Vagina (tissue), 2 donors: Measurements from ENCODE around the gene HTATIP2. TPM values are rescaled to one million over a fixed set of nuclear protein-coding genes. Genes with fewer than 3 reads are reported as not detected.

Experiments used
- DNase-seq, 2 donors: peaks; one replicate each; pipeline ENCODE4 v3.0.0-alpha.2; 2017; ENCODE audit errors: extremely low spot score in 2 of 2
- H3K27ac ChIP-seq: fragments of 200-600 bp; sonication (generic); one replicate; pipeline ENCODE4 v1.5.1; 2019
- H3K27me3 ChIP-seq: fragments of 200-600 bp; sonication (generic); one replicate; pipeline ENCODE4 v1.5.1; 2019
- H3K36me3 ChIP-seq, 2 donors: fragments of 200-600 bp; sonication (generic); one replicate each; pipeline ENCODE4 v1.5.1; 2017 to 2019
- H3K4me1 ChIP-seq: fragments of 200-600 bp; sonication (generic); one replicate; pipeline ENCODE4 v1.5.1; 2019
- H3K4me3 ChIP-seq, 2 donors: fragments of 200-600 bp; sonication (generic); 1 replicate in 1 of 2; 2 replicates in 1 of 2; pipeline ENCODE4 v1.5.1; 2016 to 2019
- H3K9me3 ChIP-seq: fragments of 200-600 bp; sonication (generic); one replicate; pipeline ENCODE4 v1.5.1; 2019
- POLR2A ChIP-seq, 2 donors: fragments of 450-650 bp; IDR thresholded peaks; one replicate each; pipeline ENCODE4 v1.6.1; 2017; ENCODE audit warnings: antibody characterized with exemption in 2 of 2, mild to moderate bottlenecking in 2 of 2, moderate library complexity in 2 of 2
- POLR2AphosphoS5 ChIP-seq, 2 donors: sonication (generic); formaldehyde crosslinking; IDR thresholded peaks; one replicate each; pipeline ENCODE4 v1.9.0; 2017; ENCODE audit warnings: antibody characterized with exemption in 2 of 2, mild to moderate bottlenecking in 2 of 2, low read depth in 1 of 2; ENCODE audit not compliant: insufficient read depth in 1 of 2
- intact Hi-C: fragments of 100-400 bp; cut with DNase I; formaldehyde crosslinking; loops from one replicate; pipeline ENCODE4 v1.15.1; 2023
- total RNA-seq: library from RNA; depleted of rRNA; stranded (reverse); fragments of >200 nt; gene quantifications from one replicate; pipeline ENCODE4 v1.2.3, GENCODE V29; 2016
- TF ChIP-seq, protein P1 (sequence below), 3 experiments: fragments of 450-650 bp in 2 of 3; fragments of 200-600 bp in 1 of 3; sonication (generic) in 1 of 3; IDR thresholded peaks; one replicate each; pipeline ENCODE4 v1.5.1; 2017 to 2019; ENCODE audit warnings: antibody characterized with exemption in 3 of 3, mild to moderate bottlenecking in 2 of 3, moderate library complexity in 2 of 3

The HTATIP2 gene
- total RNA-seq, 1 donor from 2014 or later = 35.1 TPM

DNA sequence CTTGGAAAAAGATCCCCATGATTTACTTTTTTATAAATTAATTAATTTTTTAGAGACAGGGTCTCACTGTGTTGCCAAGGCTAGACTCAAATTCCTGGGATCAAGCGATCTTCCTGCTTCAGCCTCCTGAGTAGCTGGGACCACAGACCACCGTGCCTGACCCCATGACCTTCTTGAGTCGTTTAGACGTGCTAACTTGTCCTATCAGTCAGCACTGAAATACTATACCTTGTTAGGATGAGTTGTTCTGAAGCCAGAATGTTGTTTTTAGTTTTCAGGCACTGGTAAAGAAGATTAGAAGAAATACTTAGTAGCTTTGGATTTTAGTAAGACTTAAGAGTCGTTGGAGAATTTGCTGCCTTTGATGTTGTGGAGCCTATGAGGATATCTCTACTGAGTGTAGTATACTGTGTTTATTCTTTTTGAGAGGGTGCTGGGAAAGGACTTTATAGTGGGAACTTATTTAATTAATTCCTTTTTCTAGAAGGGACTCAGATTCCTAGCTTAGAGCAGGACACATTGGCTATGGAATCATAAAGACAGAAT lies 8.6 kb downstream of the HTATIP2 start:
- H3K4me1 ChIP-seq = peaks cover 11% of the 10 kb centered on the region
- intact Hi-C loops = no loop called here
- H3K27me3 ChIP-seq = no peaks in the 10 kb centered on the region
- H3K4me3 ChIP-seq = no peak overlapping the region
- H3K27ac ChIP-seq = no peak overlapping the region
- DNase-seq = no peak
- H3K36me3 ChIP-seq = peaks cover 0 to 10% of the 10 kb centered on the region in 2 donors
- H3K9me3 ChIP-seq = no peaks in the 10 kb centered on the region
- TF ChIP-seq, protein P1, sequence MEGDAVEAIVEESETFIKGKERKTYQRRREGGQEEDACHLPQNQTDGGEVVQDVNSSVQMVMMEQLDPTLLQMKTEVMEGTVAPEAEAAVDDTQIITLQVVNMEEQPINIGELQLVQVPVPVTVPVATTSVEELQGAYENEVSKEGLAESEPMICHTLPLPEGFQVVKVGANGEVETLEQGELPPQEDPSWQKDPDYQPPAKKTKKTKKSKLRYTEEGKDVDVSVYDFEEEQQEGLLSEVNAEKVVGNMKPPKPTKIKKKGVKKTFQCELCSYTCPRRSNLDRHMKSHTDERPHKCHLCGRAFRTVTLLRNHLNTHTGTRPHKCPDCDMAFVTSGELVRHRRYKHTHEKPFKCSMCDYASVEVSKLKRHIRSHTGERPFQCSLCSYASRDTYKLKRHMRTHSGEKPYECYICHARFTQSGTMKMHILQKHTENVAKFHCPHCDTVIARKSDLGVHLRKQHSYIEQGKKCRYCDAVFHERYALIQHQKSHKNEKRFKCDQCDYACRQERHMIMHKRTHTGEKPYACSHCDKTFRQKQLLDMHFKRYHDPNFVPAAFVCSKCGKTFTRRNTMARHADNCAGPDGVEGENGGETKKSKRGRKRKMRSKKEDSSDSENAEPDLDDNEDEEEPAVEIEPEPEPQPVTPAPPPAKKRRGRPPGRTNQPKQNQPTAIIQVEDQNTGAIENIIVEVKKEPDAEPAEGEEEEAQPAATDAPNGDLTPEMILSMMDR (IDR thresholded peaks at IDR 0.05) = no peak
- TF ChIP-seq POLR2A (IDR thresholded peaks at IDR 0.05) = no peak

DNA sequence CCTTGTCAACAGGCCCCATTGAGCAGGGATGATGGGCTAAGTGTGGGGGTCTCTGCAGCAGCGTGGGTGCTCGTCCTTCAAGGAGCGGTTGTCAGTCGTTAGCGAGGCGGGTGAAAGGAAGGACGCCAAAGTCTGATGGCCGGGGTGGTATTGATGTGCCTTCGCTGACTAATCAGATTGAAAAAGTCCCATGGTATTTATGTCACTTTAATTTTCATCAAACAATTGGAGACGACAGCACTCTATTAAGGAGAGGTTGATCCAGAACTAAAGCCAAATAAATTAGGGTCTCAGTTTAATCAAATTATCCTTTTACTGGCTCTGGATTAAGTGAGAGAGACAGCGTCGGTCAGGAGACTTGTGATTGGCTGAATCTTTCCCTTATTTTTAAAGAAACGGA lies 9.6 kb downstream of the HTATIP2 start:
- intact Hi-C loops = no loop called here
- no peaks in the 10 kb centered on the region for H3K9me3 ChIP-seq
- no peak for TF ChIP-seq POLR2AphosphoS5 (IDR thresholded peaks at IDR 0.05; ENCODE audit: insufficient read depth in 1 of 2, low read depth in 1 of 2)
- no peak for TF ChIP-seq POLR2A (IDR thresholded peaks at IDR 0.05)
- TF ChIP-seq, protein P1 (IDR thresholded peaks at IDR 0.05) = no peak
- peaks cover 4% of the 10 kb centered on the region for H3K4me1 ChIP-seq
- H3K27ac ChIP-seq = no peak overlapping the region
- peaks cover 0 to 18% of the 10 kb centered on the region in 2 donors for H3K36me3 ChIP-seq
- no peaks in the 10 kb centered on the region for H3K27me3 ChIP-seq
- no peak overlapping the region for H3K4me3 ChIP-seq
- DNase-seq = no peak

DNA sequence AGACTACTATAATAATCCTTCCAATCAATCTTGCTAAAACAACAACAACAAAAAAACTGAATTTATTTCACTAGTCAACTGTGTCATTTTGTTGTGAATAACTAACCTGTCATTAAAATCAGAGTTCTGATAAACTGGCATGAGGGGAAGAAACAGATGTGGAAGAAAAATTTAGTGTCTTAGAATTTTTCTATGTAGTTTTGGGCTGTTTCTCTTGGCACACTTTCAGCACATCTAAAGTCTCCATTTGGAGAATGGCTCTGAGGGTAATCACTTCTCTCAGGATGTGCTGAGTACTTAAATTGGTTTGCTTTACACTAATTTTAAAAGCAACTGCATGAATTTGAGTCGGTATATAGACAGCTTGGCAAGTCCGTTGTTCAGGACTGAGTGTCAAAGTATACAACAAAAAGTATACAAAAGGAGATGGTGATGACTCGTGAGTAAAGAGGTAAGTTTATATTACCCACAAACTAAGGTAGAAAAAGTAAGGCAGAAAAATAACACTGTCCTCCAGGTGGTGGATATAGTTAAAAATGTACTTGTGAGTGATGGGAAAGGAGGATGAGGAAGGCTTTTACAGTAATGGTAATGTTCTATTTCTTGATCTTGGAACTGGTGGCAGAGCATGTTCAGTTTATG lies 10.2 kb downstream of the HTATIP2 start:
- H3K9me3 ChIP-seq = no peaks in the 10 kb centered on the region
- peaks cover 0 to 24% of the 10 kb centered on the region in 2 donors for H3K36me3 ChIP-seq
- DNase-seq = no peak
- intact Hi-C loops = no loop called here
- no peak overlapping the region for H3K27ac ChIP-seq
- H3K27me3 ChIP-seq = no peaks in the 10 kb centered on the region
- no peak overlapping the region for H3K4me3 ChIP-seq
- no peak for TF ChIP-seq POLR2A (IDR thresholded peaks at IDR 0.05)
- TF ChIP-seq POLR2AphosphoS5 (IDR thresholded peaks at IDR 0.05; ENCODE audit: insufficient read depth in 1 of 2, low read depth in 1 of 2) = no peak
- TF ChIP-seq, protein P1 (IDR thresholded peaks at IDR 0.05) = no peak
- no peaks in the 10 kb centered on the region for H3K4me1 ChIP-seq

DNA sequence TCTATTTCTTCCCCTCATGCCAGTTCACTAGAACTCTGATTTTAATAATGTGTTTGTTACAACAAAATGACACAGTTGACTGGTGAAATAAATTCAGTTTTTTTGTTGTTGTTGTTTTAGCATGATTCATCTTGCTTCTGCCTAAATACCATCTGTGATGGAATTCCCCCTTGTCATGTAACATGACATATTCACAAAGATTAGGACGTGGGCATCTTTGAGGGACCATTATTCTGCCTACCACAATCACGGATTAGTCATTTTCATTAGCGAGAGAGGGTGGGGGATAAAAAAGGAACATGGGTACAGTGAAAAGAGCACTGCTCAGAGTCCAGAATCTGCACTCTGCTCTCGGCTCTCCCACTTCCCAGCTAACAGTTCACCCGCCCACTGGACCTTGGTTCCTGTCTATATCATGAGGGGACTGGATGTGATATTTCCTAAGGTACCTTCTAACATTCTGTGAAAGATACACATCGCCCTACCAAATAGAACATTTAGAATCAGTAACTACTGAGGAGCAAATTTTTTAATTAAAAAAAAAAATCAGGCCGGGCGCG lies 11.3 kb downstream of the HTATIP2 start:
- intact Hi-C loops = no loop called here
- peaks cover 0 to 32% of the 10 kb centered on the region in 2 donors for H3K36me3 ChIP-seq

More for the DNA sequence above, 11.3 kb downstream of the HTATIP2 start:
- TF ChIP-seq POLR2AphosphoS5 (IDR thresholded peaks at IDR 0.05; ENCODE audit: insufficient read depth in 1 of 2, low read depth in 1 of 2) (no peak), POLR2A (IDR thresholded peaks at IDR 0.05) (no peak)
- TF ChIP-seq, protein P1 (IDR thresholded peaks at IDR 0.05) = no peak
- Histone ChIP-seq H3K4me3 (no peak overlapping the region), H3K4me1 (no peaks in the 10 kb centered on the region), H3K9me3 (no peaks in the 10 kb centered on the region), H3K27me3 (no peaks in the 10 kb centered on the region), H3K27ac (no peak overlapping the region)
- DNase-seq = no peak
